Activated CD8-positive, alpha-beta T cell treated with anti-CD3 and anti-CD28 coated beads, Interleukin-2, amount 10 ng/mL, durations not matched to agents 7 days and 5 days (primary cell): ENCODE data around the gene MFAP3L. TPM values are rescaled to one million over a fixed set of nuclear protein-coding genes. Genes with fewer than 3 reads are reported as not detected.

Experiments used
- ATAC-seq: fragments of 150-1000 bp; cut with Tn5 transposase; one replicate; pipeline ENCODE4 v1.10.0; 2021; ENCODE audit warnings: moderate library complexity
- CTCF ChIA-PET: fragments of 350-600 bp; sonication (Branson Sonifier 250); formaldehyde crosslinking; loops from one replicate; lab custom pipeline; 2021; ENCODE audit warnings: antibody characterized with exemption; lab: Charles Lee
- POLR2A ChIA-PET: fragments of 350-600 bp; sonication (Branson Sonifier 250); formaldehyde crosslinking; loops from one replicate; lab custom pipeline; 2021; ENCODE audit warnings: antibody characterized with exemption; lab: Charles Lee
- DNase-seq: peaks from one replicate; pipeline ENCODE4 v3.0.0-alpha.2; 2020
- H3K27ac Mint-ChIP-seq: one replicate; pipeline ENCODE4 v1.8.0; 2021; ENCODE audit warnings: mild to moderate bottlenecking, mixed read lengths
- H3K27me3 Mint-ChIP-seq: one replicate; pipeline ENCODE4 v1.8.0; 2021; ENCODE audit warnings: low read depth, mixed read lengths
- H3K36me3 Mint-ChIP-seq: one replicate; pipeline ENCODE4 v1.8.0; 2021; ENCODE audit warnings: low read depth, mixed read lengths
- H3K4me1 Mint-ChIP-seq: one replicate; pipeline ENCODE4 v1.8.0; 2021; ENCODE audit warnings: low read depth, mixed read lengths
- H3K4me3 Mint-ChIP-seq: one replicate; pipeline ENCODE4 v1.8.0; 2021; ENCODE audit warnings: mild to moderate bottlenecking, mixed read lengths
- H3K9me3 Mint-ChIP-seq: one replicate; pipeline ENCODE4 v1.8.0; 2022; ENCODE audit warnings: mixed read lengths; ENCODE audit not compliant: insufficient read depth
- total RNA-seq, 2 experiments: library from RNA; stranded (reverse); gene quantifications; one replicate each; pipeline ENCODE4 v1.2.3, GENCODE V29; 2021

MFAP3L gene
- total RNA-seq, 2 experiments from 2014 or later, result 0.03 to 0.32 TPM

DNA sequence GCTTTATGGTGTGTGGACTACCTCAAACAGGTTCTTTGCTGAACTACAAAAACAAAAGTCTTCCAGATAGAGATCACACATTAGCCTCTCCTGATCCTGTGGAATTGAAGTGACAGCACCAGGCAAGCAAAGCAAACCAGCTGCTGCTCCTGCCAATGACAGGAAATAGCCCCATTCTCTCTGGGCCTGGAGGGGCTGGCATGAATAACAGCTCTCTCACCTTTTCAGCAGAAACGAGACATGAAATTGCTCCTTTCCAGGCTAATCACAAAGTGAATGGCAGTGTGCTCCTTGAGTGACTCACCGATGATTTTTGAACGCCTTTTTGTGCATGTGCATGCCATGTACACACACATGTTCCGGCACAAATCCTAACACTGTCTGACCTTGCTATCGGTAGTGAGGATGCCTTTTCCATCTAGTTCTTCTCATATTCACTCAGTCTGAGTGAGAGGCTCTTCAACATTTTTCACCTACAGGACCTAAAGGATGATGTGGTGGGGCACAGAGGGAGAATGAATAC, 24.4 kb downstream of the MFAP3L start:
- no peak overlapping the region for H3K4me3 Mint-ChIP-seq
- ChIA-PET POLR2A (no interaction called here), CTCF (no interaction called here)
- ATAC-seq (no peak), DNase-seq (no peak)
- H3K4me1 Mint-ChIP-seq, result peaks cover 2% of the 10 kb centered on the region
- no peaks in the 10 kb centered on the region for H3K36me3 Mint-ChIP-seq
- H3K9me3 Mint-ChIP-seq, result no peaks in the 10 kb centered on the region
- H3K27ac Mint-ChIP-seq, result no peak overlapping the region
- no peaks in the 10 kb centered on the region for H3K27me3 Mint-ChIP-seq

DNA sequence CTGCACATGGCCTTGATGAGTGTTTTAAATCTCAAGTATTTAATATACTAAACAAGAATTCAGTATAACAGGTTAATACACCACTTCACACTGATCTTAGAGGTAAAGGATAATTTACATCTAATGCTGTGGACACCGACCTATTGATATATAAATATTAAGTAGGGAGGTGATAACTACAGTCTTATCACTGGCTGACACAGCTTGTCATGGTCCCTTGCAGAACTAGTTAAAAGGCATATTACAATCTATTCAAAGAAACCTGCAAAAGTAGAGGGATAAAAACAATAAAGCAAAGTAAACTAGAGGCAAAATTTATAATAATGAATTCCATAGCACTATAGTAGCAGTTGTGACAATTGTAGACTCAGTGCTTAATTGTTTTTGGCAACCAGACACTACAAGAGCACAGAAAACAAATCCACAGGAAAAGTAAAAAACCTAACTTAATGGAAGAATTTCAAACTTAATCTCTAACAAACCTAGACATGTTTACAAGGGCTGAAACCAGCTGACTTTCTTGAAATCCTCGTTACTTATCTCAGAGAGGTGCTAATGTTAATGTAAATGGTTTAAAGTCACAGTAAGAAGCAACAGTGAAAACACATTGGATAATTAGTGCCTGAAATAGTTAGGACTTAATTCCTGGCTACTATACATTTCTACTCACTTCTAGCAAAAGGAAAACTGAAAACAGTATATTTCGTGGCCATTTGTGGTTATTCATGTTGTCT, 25.0 kb downstream of the MFAP3L start:
- CTCF ChIA-PET, result no interaction called here
- ATAC-seq (no peak), DNase-seq (no peak)
- Mint-ChIP-seq H3K27ac (no peak overlapping the region), H3K4me1 (peaks cover 2% of the 10 kb centered on the region), H3K4me3 (no peak overlapping the region), H3K9me3 (no peaks in the 10 kb centered on the region), H3K27me3 (no peaks in the 10 kb centered on the region), H3K36me3 (no peaks in the 10 kb centered on the region)
- POLR2A ChIA-PET, result no interaction called here

DNA sequence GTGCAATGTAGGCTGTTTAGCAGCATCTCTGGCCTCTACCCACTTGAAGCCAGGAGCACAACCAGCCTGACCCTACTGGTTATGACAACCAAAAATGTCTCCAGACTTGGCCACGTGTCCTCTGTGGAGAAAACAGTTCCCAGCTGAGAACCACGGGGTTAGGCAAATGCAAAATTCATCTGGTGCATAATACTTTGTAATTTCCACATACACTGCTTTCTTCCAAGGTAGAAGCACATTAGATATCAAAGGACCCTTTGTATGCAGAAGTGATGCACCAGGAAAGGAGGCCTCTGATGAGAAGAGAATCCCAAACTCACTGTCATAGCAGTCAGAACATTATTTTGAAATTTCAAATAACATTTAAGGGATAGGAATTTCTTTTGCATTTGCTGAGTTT, 26.3 kb downstream of the MFAP3L start:
- Mint-ChIP-seq H3K9me3 (no peaks in the 10 kb centered on the region), H3K4me1 (peaks cover 2% of the 10 kb centered on the region), H3K4me3 (no peak overlapping the region), H3K27me3 (no peaks in the 10 kb centered on the region), H3K27ac (no peak overlapping the region), H3K36me3 (no peaks in the 10 kb centered on the region)
- DNase-seq (no peak), ATAC-seq (no peak)
- ChIA-PET CTCF (interaction anchor here (1.4 kb wide), 1 partner anchor 9 kb away, joined by 3 read pairs; no protein-coding TSS in a partner anchor), POLR2A (no interaction called here)

DNA sequence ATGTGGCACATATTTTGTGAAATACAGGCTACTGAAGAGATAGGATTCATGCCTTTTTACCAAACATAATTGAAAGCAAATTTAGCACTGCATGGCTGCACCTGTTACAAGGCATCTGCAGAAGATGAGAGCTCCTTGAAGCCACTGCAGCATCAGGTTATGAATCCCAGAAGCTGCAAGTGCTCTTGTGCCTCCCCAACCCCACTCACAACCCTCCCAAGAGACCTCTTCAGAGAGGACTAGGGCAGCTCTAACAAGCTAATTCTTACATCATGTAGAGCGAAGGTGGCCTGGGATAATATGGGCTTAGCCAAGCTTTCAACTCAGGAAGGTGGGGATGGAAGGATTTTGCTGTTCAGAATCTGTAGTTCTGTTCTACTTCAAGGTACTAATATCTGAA, 27.2 kb downstream of the MFAP3L start:
- POLR2A ChIA-PET, result no interaction called here
- no peaks in the 10 kb centered on the region for H3K27me3 Mint-ChIP-seq

DNA sequence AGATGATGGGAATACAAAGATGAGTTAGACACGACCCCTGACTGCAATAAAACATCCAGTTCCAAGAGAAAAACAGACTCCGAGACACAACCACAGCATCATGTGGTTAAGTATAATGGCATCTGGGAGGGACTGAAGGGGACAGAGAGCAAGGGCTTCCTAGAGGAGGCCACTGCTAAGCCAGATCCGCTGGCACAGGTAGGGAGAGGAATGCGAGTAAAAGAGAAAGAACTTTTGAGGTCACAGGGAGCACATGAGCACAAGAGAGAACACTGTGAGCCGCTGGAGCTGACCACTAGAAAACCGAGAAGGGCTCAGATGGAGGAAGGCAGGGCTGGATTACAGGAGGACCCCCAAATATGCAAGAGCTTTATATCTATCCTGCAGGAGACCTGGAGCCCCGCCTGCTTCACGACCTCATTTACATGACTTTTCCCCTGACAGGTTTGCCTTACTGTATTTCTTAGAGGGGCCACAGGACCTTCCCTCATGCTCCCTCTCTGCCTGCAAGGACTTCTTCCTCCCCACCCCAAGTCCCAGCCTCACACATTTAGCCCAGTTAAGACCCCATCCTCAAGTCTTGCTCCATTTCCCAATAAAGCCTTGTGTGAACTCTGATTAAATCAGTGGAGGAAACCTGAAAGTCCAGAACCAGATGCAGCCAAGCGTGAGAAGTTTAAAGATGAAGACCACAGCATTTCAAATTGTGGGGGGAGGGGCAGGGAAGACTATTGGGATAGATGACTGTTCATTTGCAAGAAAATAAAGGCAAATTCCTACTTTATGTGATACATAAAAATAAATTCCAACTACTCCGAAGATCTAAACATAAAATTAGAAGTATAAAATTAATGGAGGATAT, 29.6 kb downstream of the MFAP3L start:
- DNase-seq, result no peak
- Mint-ChIP-seq H3K4me3 (no peak overlapping the region), H3K9me3 (no peaks in the 10 kb centered on the region), H3K4me1 (peaks cover 1% of the 10 kb centered on the region), H3K27me3 (peaks cover 3% of the 10 kb centered on the region), H3K36me3 (no peaks in the 10 kb centered on the region), H3K27ac (no peak overlapping the region)
- CTCF ChIA-PET, result no interaction called here
- ATAC-seq, result no peak
- POLR2A ChIA-PET, result no interaction called here

More for the DNA sequence above, 27.2 kb downstream of the MFAP3L start:
- no peak overlapping the region for H3K4me3 Mint-ChIP-seq
- H3K9me3 Mint-ChIP-seq, result no peaks in the 10 kb centered on the region
- ATAC-seq (no peak), DNase-seq (no peak)
- no peaks in the 10 kb centered on the region for H3K36me3 Mint-ChIP-seq
- CTCF ChIA-PET, result interaction anchor here (1.4 kb wide), 1 partner anchor 10 kb away, joined by 3 read pairs; no protein-coding TSS in a partner anchor
- peaks cover 2% of the 10 kb centered on the region for H3K4me1 Mint-ChIP-seq
- no peak overlapping the region for H3K27ac Mint-ChIP-seq

DNA sequence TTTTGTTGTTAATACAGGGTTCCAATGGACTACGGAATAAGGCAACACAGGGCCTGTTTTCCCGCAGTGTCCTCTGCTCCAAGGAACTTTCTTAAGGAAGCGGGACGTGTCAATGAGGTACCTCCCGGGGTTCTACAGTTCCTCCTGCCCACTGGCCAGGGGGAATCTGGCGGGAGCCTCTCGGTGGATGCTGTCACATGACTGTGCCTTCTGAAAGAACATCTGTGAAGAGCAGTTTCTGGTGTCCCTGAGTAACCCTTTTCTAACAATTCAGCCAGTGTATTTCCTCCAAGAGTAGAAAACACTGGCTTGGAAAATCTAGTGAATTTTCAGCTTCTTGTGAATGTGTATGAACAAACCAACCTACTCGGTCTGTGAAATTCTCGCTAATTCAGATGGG, 32.7 kb downstream of the MFAP3L start:
- ChIA-PET POLR2A (no interaction called here), CTCF (no interaction called here)
- no peaks in the 10 kb centered on the region for H3K4me1 Mint-ChIP-seq
- H3K27ac Mint-ChIP-seq, result no peak overlapping the region
- ATAC-seq (no peak), DNase-seq (no peak)
- H3K9me3 Mint-ChIP-seq, result no peaks in the 10 kb centered on the region
- no peak overlapping the region for H3K4me3 Mint-ChIP-seq
- H3K36me3 Mint-ChIP-seq, result no peaks in the 10 kb centered on the region
- H3K27me3 Mint-ChIP-seq, result peaks cover 3% of the 10 kb centered on the region

DNA sequence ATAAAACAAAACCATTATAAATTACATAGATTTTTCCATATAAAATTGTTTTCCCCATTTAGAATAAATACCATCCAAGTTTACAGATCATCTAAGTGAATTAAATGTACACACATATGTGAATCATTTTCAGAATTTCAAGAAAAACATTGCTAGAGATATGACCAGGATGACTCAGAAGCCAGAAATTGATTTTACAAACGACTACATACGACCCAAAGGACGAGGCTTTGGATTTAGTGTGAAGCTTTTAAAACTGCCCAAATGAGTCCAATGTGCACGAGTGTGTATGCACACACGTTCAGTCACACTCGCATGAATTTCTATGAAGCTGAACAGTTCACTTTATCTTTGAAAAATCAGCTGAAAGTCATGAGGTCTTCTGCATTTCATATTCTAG, 37.9 kb downstream of the MFAP3L start:
- no peaks in the 10 kb centered on the region for H3K9me3 Mint-ChIP-seq
- H3K36me3 Mint-ChIP-seq, result no peaks in the 10 kb centered on the region
- H3K4me1 Mint-ChIP-seq, result no peaks in the 10 kb centered on the region
- DNase-seq, result no peak
- no peak overlapping the region for H3K4me3 Mint-ChIP-seq
- ChIA-PET CTCF (no interaction called here), POLR2A (no interaction called here)
- ATAC-seq, result no peak
- peaks cover 9% of the 10 kb centered on the region for H3K27me3 Mint-ChIP-seq
- H3K27ac Mint-ChIP-seq, result no peak overlapping the region

DNA sequence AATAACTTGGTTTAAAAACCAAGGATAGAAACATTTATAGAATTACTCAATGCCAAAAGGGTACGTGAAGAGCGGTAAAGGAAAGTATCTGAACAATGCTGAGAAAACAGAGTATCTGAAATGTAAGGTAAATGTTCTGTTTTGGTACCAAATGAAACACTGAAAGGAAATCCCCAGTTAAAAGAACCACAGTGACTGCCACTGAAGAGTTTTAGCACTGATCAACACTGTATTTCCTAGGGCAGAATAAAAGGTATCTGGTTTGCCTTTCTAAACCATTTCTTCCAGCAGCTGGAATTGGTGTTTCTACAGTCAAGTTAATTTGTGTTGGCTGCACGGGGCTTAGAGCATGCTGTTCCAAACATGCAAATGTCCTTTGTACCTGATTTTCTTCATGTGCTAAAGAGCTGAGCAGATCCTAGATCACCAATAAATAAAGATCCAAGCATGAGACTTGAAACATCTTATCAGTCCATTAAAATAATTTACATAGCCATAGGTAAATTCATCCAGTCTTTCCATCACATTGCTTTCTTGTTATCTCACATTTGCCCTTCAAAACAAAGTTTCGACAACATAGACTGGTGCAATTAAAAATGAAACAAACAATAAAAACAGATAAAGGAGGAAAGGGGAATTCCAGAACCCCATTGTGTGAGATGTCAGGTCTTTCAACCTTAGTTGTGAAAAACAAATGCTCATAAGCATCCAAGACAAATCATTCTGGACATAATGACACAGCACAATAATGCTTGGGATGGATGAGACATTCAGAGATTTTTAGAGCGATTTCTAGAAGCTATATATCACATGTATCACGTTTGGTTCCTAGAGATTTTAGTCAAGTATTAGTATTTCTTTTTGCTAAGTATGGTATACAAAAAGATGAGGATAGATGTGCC, 38.6 kb downstream of the MFAP3L start:
- CTCF ChIA-PET, result no interaction called here

DNA sequence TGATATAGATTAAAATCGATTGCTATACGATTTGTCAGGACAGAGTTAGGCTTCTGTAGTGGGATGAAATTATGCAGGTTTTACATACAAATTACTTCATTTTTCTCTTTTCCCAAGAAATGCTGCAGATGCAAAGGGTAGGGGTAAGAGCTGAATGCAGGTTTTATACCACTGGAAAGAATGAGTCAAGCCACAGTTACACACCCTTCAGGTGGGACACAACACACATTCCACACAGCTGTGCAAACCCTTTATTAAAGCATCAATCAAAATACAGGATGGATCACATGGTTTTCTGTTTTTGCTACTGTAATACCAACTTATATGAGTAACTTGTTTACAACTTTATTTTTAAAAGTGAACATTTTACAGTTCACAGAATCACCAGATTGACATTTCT, 39.8 kb downstream of the MFAP3L start:
- DNase-seq, result no peak
- Mint-ChIP-seq H3K27me3 (peaks cover 9% of the 10 kb centered on the region), H3K27ac (no peak overlapping the region), H3K36me3 (no peaks in the 10 kb centered on the region), H3K9me3 (no peaks in the 10 kb centered on the region), H3K4me1 (no peaks in the 10 kb centered on the region), H3K4me3 (no peak overlapping the region)
- CTCF ChIA-PET, result no interaction called here
- POLR2A ChIA-PET, result no interaction called here
- ATAC-seq, result no peak

More for the DNA sequence above, 38.6 kb downstream of the MFAP3L start:
- no peaks in the 10 kb centered on the region for H3K9me3 Mint-ChIP-seq
- H3K4me1 Mint-ChIP-seq, result no peaks in the 10 kb centered on the region
- DNase-seq (no peak), ATAC-seq (no peak)
- H3K36me3 Mint-ChIP-seq, result no peaks in the 10 kb centered on the region
- H3K27me3 Mint-ChIP-seq, result peaks cover 9% of the 10 kb centered on the region
- POLR2A ChIA-PET, result no interaction called here
- H3K4me3 Mint-ChIP-seq, result no peak overlapping the region
- no peak overlapping the region for H3K27ac Mint-ChIP-seq

DNA sequence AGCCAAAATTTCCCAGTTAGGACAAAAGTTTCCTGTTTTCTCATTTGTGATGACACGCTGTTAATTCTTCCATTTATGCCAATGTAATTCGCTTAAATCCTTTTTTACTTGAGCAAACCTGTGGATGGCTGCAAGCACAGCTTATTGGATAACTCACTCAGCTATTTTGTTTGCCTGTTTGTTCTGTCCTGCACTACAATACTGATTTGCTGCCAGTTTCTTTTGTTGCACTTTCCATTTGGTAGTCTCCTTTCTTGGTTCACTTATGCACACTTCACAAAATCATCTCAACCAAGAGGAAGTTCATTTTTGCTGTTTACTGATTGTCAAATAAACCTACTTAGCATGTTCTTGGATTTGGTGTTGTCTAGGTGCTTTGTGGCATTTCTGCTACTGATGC, 40.3 kb downstream of the MFAP3L start:
- DNase-seq (no peak), ATAC-seq (no peak)
- CTCF ChIA-PET, result interaction anchor here (1.0 kb wide), 1 partner anchor 176 kb away, joined by 6 read pairs; no protein-coding TSS in a partner anchor
- POLR2A ChIA-PET, result no interaction called here
- no peaks in the 10 kb centered on the region for H3K36me3 Mint-ChIP-seq
- H3K4me3 Mint-ChIP-seq, result no peak overlapping the region
- H3K27me3 Mint-ChIP-seq, result peaks cover 9% of the 10 kb centered on the region
- no peaks in the 10 kb centered on the region for H3K4me1 Mint-ChIP-seq
- no peak overlapping the region for H3K27ac Mint-ChIP-seq
- no peaks in the 10 kb centered on the region for H3K9me3 Mint-ChIP-seq

DNA sequence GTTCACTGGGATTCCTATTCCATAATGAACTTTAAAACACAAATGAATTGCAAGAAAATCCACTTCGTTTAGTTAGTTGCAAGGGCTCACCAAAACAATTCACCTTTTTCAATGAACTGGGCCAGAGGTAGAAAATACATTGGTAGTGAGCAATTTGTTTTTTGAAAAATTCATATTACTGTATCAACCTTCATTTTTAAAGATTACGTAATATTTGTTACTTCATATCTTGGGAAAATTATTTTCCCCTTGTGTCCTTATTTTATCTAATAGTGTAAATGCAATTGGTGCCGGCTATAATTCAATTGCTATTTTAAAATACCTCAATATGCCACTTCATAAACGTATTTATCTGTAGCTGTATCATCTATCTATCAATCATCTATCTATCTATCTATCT, 41.5 kb downstream of the MFAP3L start:
- CTCF ChIA-PET, result interaction anchor here (1.0 kb wide), 1 partner anchor 174 kb away, joined by 6 read pairs; no protein-coding TSS in a partner anchor
- no peaks in the 10 kb centered on the region for H3K4me1 Mint-ChIP-seq

More for the DNA sequence above, 41.5 kb downstream of the MFAP3L start:
- DNase-seq, result no peak
- no peak overlapping the region for H3K27ac Mint-ChIP-seq
- no peaks in the 10 kb centered on the region for H3K36me3 Mint-ChIP-seq
- no peak for ATAC-seq
- peaks cover 9% of the 10 kb centered on the region for H3K27me3 Mint-ChIP-seq
- no peaks in the 10 kb centered on the region for H3K9me3 Mint-ChIP-seq
- H3K4me3 Mint-ChIP-seq, result no peak overlapping the region
- POLR2A ChIA-PET, result no interaction called here
